Keratinocyte (primary cell): ENCODE results near the gene MBTD1. TPM values are rescaled to one million over a fixed set of nuclear protein-coding genes. Genes with fewer than 3 reads are reported as not detected.

Experiments used
- DNase-seq: peaks from one replicate; pipeline ENCODE4 v3.0.0-alpha.2; 2011; ENCODE audit warnings: low read depth, missing footprints, low spot score
- FAIRE-seq: peaks from 2 replicates; lab custom pipeline; 2011; peaks lifted over from hg19 to GRCh38; lab: Jason Lieb, UNC
- H2AFZ ChIP-seq: 2 replicates; pipeline ENCODE4 v1.6.0; 2012; ENCODE audit warnings: low read length, control low read depth, inconsistent platforms; ENCODE audit not compliant: control insufficient read depth
- H3K27ac ChIP-seq: 2 replicates; pipeline ENCODE4 v1.5.1; 2011; ENCODE audit warnings: low read length; ENCODE audit not compliant: control insufficient read depth, insufficient read depth
- H3K27me3 ChIP-seq: 3 replicates; pipeline ENCODE4 v1.6.0; 2011; ENCODE audit warnings: low read length; ENCODE audit not compliant: control insufficient read depth, insufficient read depth; ENCODE audit errors: extremely low read depth
- H3K36me3 ChIP-seq, 2 experiments: 2 replicates in 1 of 2; 3 replicates in 1 of 2; pipeline ENCODE4 v1.5.1; 2011; ENCODE audit warnings: low read length in 2 of 2, mild to moderate bottlenecking in 1 of 2; ENCODE audit not compliant: control insufficient read depth in 2 of 2, insufficient read depth in 2 of 2; ENCODE audit errors: extremely low read depth in 1 of 2
- H3K4me1 ChIP-seq: 3 replicates; pipeline ENCODE4 v1.5.1; 2011; ENCODE audit warnings: low read length; ENCODE audit not compliant: control insufficient read depth, insufficient read depth; ENCODE audit errors: extremely low read depth
- H3K4me2 ChIP-seq: 3 replicates; pipeline ENCODE4 v1.6.0; 2011; ENCODE audit warnings: low read depth, low read length; ENCODE audit not compliant: control insufficient read depth, insufficient read depth; ENCODE audit errors: extremely low read depth
- H3K4me3 ChIP-seq, 3 experiments: fragments of 200-600 bp in 1 of 3; sonication (generic) in 1 of 3; 2 replicates in 2 of 3; 3 replicates in 1 of 3; pipeline ENCODE4 v1.5.1; 2011 to 2016; ENCODE audit warnings: low read length in 3 of 3, mild to moderate bottlenecking in 3 of 3, control low read depth in 2 of 3, inconsistent platforms in 1 of 3, low read depth in 1 of 3, mixed read lengths in 1 of 3, mixed run types in 1 of 3, moderate library complexity in 1 of 3; ENCODE audit not compliant: control insufficient read depth in 2 of 3, insufficient read depth in 2 of 3; ENCODE audit errors: extremely low read depth in 1 of 3
- H3K79me2 ChIP-seq: 2 replicates; pipeline ENCODE4 v1.6.0; 2012; ENCODE audit warnings: low read length; ENCODE audit not compliant: control insufficient read depth, insufficient read depth
- H3K9ac ChIP-seq: 3 replicates; pipeline ENCODE4 v1.6.0; 2011; ENCODE audit warnings: low read length; ENCODE audit not compliant: control insufficient read depth, insufficient read depth; ENCODE audit errors: extremely low read depth
- H3K9me1 ChIP-seq: 3 replicates; pipeline ENCODE4 v1.6.0; 2011; ENCODE audit warnings: low read length; ENCODE audit not compliant: control insufficient read depth, insufficient read depth; ENCODE audit errors: extremely low read depth
- H3K9me3 ChIP-seq: 2 replicates; pipeline ENCODE4 v1.5.1; 2012; ENCODE audit warnings: low read depth, low read length; ENCODE audit not compliant: control insufficient read depth
- H4K20me1 ChIP-seq: 3 replicates; pipeline ENCODE4 v1.6.0; 2011; ENCODE audit warnings: low read length; ENCODE audit not compliant: control insufficient read depth, insufficient read depth; ENCODE audit errors: extremely low read depth
- CTCF ChIP-seq, 3 experiments: IDR thresholded peaks in 1 of 3; conservative IDR thresholded peaks in 1 of 3; optimal IDR thresholded peaks in 1 of 3; 2 replicates in 2 of 3; 3 replicates in 1 of 3; pipeline versions ENCODE3 to v1.5.1; 2011; ENCODE audit warnings: low read length in 3 of 3, mild to moderate bottlenecking in 3 of 3, moderate library complexity in 2 of 3, control low read depth in 1 of 3, inconsistent platforms in 1 of 3; ENCODE audit not compliant: insufficient read depth in 2 of 3; ENCODE audit errors: extremely low read depth in 1 of 3
- EZH2 ChIP-seq: IDR thresholded peaks from one replicate; pipeline ENCODE4 v1.6.1; 2012; ENCODE audit warnings: inconsistent platforms, mild to moderate bottlenecking, low read length, moderate library complexity
- dilution Hi-C: fragments of 300-500 bp; cut with MboI; formaldehyde crosslinking; loops from one replicate; pipeline ENCODE4 v1.7.0; 2020; ENCODE audit warnings: low sequenced_read_pairs; ENCODE audit not compliant: extremely low pct_ligation_motif_present
- polyA plus RNA-seq, 5 experiments: library from polyadenylated mRNA; depleted of rRNA in 3 of 5; stranded (reverse) in 3 of 5; stranded (forward) in 1 of 5; unstranded in 1 of 5; fragments of >200 nt; gene quantifications; 1 replicate in 1 of 5; 2 replicates in 3 of 5; 3 replicates in 1 of 5; pipeline versions ENCODE4 v1.2.1 to v1.2.3, GENCODE V29; 2011 to 2012; ENCODE audit warnings: missing spikeins in 2 of 5, low read depth in 1 of 5, low replicate concordance in 1 of 5

Gene MBTD1
- polyA plus RNA-seq, 1 donor (not counting 4 experiments of a cell fraction or from before 2014, with no cell fraction given) = 7.0 TPM

GRCh38 chr17:51230306-51230705 is 29.5 kb downstream of the MBTD1 start:
- no peak overlapping the region for H3K4me2 ChIP-seq
- H3K9me3 ChIP-seq = no peaks in the 10 kb centered on the region
- H2AFZ ChIP-seq = no peak overlapping the region
- H3K79me2 ChIP-seq = peaks cover 20% of the 10 kb centered on the region
- H3K27ac ChIP-seq = no peak overlapping the region
- H3K4me1 ChIP-seq = peaks cover 11% of the 10 kb centered on the region
- H4K20me1 ChIP-seq = no peaks in the 10 kb centered on the region
- H3K36me3 ChIP-seq = no peaks in the 10 kb centered on the region
- no peaks in the 10 kb centered on the region for H3K27me3 ChIP-seq
- dilution Hi-C loops = no loop called here
- no peaks in the 10 kb centered on the region for H3K9me1 ChIP-seq
- TF ChIP-seq CTCF (optimal IDR thresholded peaks at IDR 0.05 in 1 of 3, IDR thresholded peaks at IDR 0.05 in 1 of 3, conservative IDR thresholded peaks at IDR 0.05 in 1 of 3; ENCODE audit: extremely low read depth in 1 of 3, insufficient read depth in 2 of 3, low read length in 3 of 3) (no peak), EZH2 (no peak)
- FAIRE-seq (no peak), DNase-seq (no peak)
- no peak overlapping the region for H3K4me3 ChIP-seq
- H3K9ac ChIP-seq = no peak overlapping the region

- no peaks in the 10 kb centered on the region for H4K20me1 ChIP-seq
- no peak for TF ChIP-seq CTCF (optimal IDR thresholded peaks at IDR 0.05 in 1 of 3, IDR thresholded peaks at IDR 0.05 in 1 of 3, conservative IDR thresholded peaks at IDR 0.05 in 1 of 3; ENCODE audit: extremely low read depth in 1 of 3, insufficient read depth in 2 of 3, low read length in 3 of 3)
- TF ChIP-seq EZH2 = no peak
- no peaks in the 10 kb centered on the region for H3K27me3 ChIP-seq
- H3K9me3 ChIP-seq = no peaks in the 10 kb centered on the region
- dilution Hi-C loops = no loop called here
- no peak for DNase-seq
- no peak overlapping the region for H3K4me3 ChIP-seq
- H3K9ac ChIP-seq = no peak overlapping the region
- no peak overlapping the region for H3K27ac ChIP-seq
- no peak for FAIRE-seq
- H3K9me1 ChIP-seq = no peaks in the 10 kb centered on the region
- H3K4me1 ChIP-seq = peaks cover 15% of the 10 kb centered on the region
- H3K79me2 ChIP-seq = peaks cover 17% of the 10 kb centered on the region
- H3K4me2 ChIP-seq = no peak overlapping the region
- no peaks in the 10 kb centered on the region for H3K36me3 ChIP-seq
- no peak overlapping the region for H2AFZ ChIP-seq
Measured at GRCh38 chr17:51229889-51230288, 30.0 kb downstream of the MBTD1 start.
